Measurements from ENCODE around the gene CAMK2N2. TPM values are rescaled to one million over a fixed set of nuclear protein-coding genes. Genes with fewer than 3 reads are reported as not detected.

CAMK2N2 gene
- total and polyA plus RNA-seq, 5 donors from 2014 or later = 0.37 TPM; not detected in 4

DNA sequence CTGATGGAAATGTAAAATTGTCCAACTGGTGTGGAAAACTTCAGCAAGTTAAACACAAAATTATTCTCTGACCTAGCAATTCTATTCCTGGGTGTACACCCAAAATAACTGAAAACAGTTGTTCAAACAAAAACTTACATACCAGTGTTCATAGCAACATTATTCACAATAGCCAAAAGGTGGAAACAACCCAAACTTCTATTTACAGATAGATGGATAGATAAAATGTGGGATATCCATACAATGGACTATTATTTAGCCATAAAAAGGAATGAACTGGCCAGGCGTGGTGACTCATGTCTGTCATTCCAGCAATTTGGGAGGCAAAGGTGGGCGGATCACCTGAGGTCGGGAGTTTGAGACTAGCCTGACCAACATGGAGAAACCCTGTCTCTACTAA lies 38.8 kb downstream of the CAMK2N2 start:
- ATAC-seq (ENCODE audit: low read depth in 2 of 2) = no peak
- Mint-ChIP-seq H3K27me3 (peaks cover 44% of the 10 kb centered on the region), H3K27ac (no peak overlapping the region), H3K36me3 (no peaks in the 10 kb centered on the region), H3K9me3 (no peaks in the 10 kb centered on the region), H3K4me1 (peaks cover 0 to 3% (median under 1%) of the 10 kb centered on the region in 4 donors), H3K4me3 (no peak overlapping the region)
- Histone ChIP-seq H3K9me3 (ENCODE audit: control insufficient read depth in 2 of 2, low read length in 2 of 2) (no peaks in the 10 kb centered on the region), H3K4me1 (ENCODE audit: control insufficient read depth, insufficient read depth, low read length, poor library complexity, severe bottlenecking) (no peaks in the 10 kb centered on the region), H3K36me3 (ENCODE audit: control insufficient read depth, insufficient read depth, low read length) (no peaks in the 10 kb centered on the region), H3K27ac (ENCODE audit: insufficient read depth, low read length, poor library complexity, severe bottlenecking) (no peak overlapping the region), H3K27me3 (ENCODE audit: control insufficient read depth, insufficient read depth, low read length) (no peaks in the 10 kb centered on the region), H3K4me3 (ENCODE audit: low read depth, low read length) (no peak overlapping the region)
- DNase-seq = no peak

DNA sequence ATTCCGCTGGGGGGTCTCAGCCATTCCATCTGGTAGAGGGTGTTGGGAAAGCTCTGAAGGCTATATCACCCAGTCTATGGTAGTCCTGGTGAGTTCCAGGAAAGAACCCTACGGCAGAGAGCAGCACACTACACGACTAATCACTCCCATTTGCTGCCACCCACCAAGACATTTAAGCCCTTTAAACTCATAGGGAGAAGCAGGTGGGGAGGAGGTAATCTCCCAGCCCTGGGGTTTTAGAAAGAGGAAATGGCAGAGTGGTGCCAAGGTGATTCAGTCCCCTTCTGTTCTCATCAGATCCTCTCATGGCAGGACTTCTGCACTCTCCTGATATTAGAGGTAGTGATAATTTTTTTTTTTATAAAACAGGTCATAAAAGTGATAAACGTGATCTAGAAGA lies 42.5 kb downstream of the CAMK2N2 start:
- Histone ChIP-seq H3K27ac (ENCODE audit: insufficient read depth, low read length, poor library complexity, severe bottlenecking) (no peak overlapping the region), H3K9me3 (ENCODE audit: control insufficient read depth in 2 of 2, low read length in 2 of 2) (no peaks in the 10 kb centered on the region), H3K36me3 (ENCODE audit: control insufficient read depth, insufficient read depth, low read length) (no peaks in the 10 kb centered on the region), H3K27me3 (ENCODE audit: control insufficient read depth, insufficient read depth, low read length) (peaks cover 3% of the 10 kb centered on the region), H3K4me3 (ENCODE audit: low read depth, low read length) (no peak overlapping the region), H3K4me1 (ENCODE audit: control insufficient read depth, insufficient read depth, low read length, poor library complexity, severe bottlenecking) (no peaks in the 10 kb centered on the region)
- Mint-ChIP-seq H3K27me3 (peaks cover 10% of the 10 kb centered on the region), H3K36me3 (no peaks in the 10 kb centered on the region), H3K4me1 (no peaks in the 10 kb centered on the region), H3K27ac (no peak overlapping the region), H3K4me3 (no peak overlapping the region), H3K9me3 (no peaks in the 10 kb centered on the region)
- no peak for DNase-seq
- ATAC-seq (ENCODE audit: low read depth in 2 of 2) = no peak

DNA sequence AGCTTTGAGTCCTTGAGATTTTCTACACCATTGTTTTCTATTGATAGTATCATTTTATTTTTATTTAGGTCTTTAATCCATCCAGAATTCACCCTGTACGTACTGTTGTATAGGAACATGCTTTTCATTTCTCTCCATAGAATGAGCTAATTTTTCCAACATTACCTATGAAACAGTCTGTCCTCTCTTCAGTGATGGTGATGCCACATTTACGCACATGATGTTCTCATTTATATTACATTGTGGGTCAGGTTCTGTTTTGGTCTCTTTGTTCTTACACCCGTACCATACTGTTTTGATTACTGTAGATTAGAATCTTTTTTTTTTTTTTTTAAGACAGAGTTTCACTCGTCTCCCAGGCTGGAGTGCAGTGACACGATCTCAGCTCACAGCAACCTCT lies 49.6 kb downstream of the CAMK2N2 start:
- H3K27me3 ChIP-seq (ENCODE audit: control insufficient read depth, insufficient read depth, low read length) = peaks cover 3% of the 10 kb centered on the region
- Mint-ChIP-seq H3K36me3 (no peaks in the 10 kb centered on the region), H3K9me3 (peaks cover 0 to 1% (median 0%) of the 10 kb centered on the region in 7 donors), H3K27ac (no peak overlapping the region), H3K27me3 (peaks cover 5% of the 10 kb centered on the region), H3K4me1 (no peaks in the 10 kb centered on the region), H3K4me3 (no peak overlapping the region)
- ATAC-seq (ENCODE audit: low read depth in 2 of 2) (no peak), DNase-seq (no peak)
- no peak overlapping the region for H3K4me3 ChIP-seq (ENCODE audit: low read depth, low read length)
- no peaks in the 10 kb centered on the region for H3K4me1 ChIP-seq (ENCODE audit: control insufficient read depth, insufficient read depth, low read length, poor library complexity, severe bottlenecking)
- H3K36me3 ChIP-seq (ENCODE audit: control insufficient read depth, insufficient read depth, low read length) = no peaks in the 10 kb centered on the region
- H3K9me3 ChIP-seq (ENCODE audit: control insufficient read depth in 2 of 2, low read length in 2 of 2) = no peaks in the 10 kb centered on the region
- no peak overlapping the region for H3K27ac ChIP-seq (ENCODE audit: insufficient read depth, low read length, poor library complexity, severe bottlenecking)

DNA sequence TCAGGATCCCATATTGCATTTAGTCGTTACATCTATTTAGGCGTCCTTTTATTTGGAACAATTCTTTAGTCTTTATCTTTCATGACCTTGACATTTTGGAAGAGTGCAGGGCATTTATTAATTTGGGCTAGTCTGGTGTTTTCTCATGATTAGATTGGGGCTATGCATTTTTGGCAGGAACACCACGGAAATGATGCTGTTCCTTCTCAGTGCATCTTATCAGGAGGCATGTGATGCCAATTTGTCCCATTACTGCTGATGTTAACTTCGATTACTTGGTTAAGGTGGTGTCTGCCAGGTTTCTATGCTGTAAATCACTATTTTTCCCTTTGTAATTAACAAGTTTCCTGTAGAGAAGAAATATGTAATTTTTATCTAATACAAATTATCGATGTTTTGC lies 50.1 kb downstream of the CAMK2N2 start:
- peaks cover 3% of the 10 kb centered on the region for H3K27me3 ChIP-seq (ENCODE audit: control insufficient read depth, insufficient read depth, low read length)
- H3K36me3 ChIP-seq (ENCODE audit: control insufficient read depth, insufficient read depth, low read length) = no peaks in the 10 kb centered on the region
- no peak overlapping the region for H3K27ac ChIP-seq (ENCODE audit: insufficient read depth, low read length, poor library complexity, severe bottlenecking)
- H3K4me3 Mint-ChIP-seq = no peak overlapping the region
- DNase-seq = no peak
- H3K9me3 Mint-ChIP-seq = peaks cover 0 to 3% (median 0%) of the 10 kb centered on the region in 7 donors
- no peaks in the 10 kb centered on the region for H3K9me3 ChIP-seq (ENCODE audit: control insufficient read depth in 2 of 2, low read length in 2 of 2)
- H3K4me1 Mint-ChIP-seq = no peaks in the 10 kb centered on the region
- H3K4me3 ChIP-seq (ENCODE audit: low read depth, low read length) = no peak overlapping the region
- no peaks in the 10 kb centered on the region for H3K4me1 ChIP-seq (ENCODE audit: control insufficient read depth, insufficient read depth, low read length, poor library complexity, severe bottlenecking)
- H3K27ac Mint-ChIP-seq = no peak overlapping the region
- no peaks in the 10 kb centered on the region for H3K36me3 Mint-ChIP-seq
- no peak for ATAC-seq (ENCODE audit: low read depth in 2 of 2)
- peaks cover 9% of the 10 kb centered on the region for H3K27me3 Mint-ChIP-seq

Other genes with a start within 250 kb of the CAMK2N2 start
- gene ABCC5, start 243.7 kb downstream of the CAMK2N2 start, total RNA-seq = 27.1 TPM
- gene ABCC5, start 243.7 kb downstream of the CAMK2N2 start, polyA plus RNA-seq = 10 to 100 TPM; 12.4 to 16.6 (median 13.5) TPM
- gene HTR3D, start 229.8 kb downstream of the CAMK2N2 start, total RNA-seq = not detected
- not detected for gene HTR3D, start 229.8 kb downstream of the CAMK2N2 start, polyA plus RNA-seq
- not detected for gene HTR3C, start 208.5 kb downstream of the CAMK2N2 start, total RNA-seq
- not detected for gene HTR3C, start 208.5 kb downstream of the CAMK2N2 start, polyA plus RNA-seq
- not detected for gene HTR3E, start 164.5 kb downstream of the CAMK2N2 start, total RNA-seq
- not detected for gene HTR3E, start 164.5 kb downstream of the CAMK2N2 start, polyA plus RNA-seq
- gene EIF2B5, start 126.2 kb downstream of the CAMK2N2 start, total RNA-seq = 51.0 TPM
- 10 to 100 TPM; 50.6 to 60.1 (median 55.3) TPM for gene EIF2B5, start 126.2 kb downstream of the CAMK2N2 start, polyA plus RNA-seq
- 36.2 TPM for gene DVL3, start 106.2 kb downstream of the CAMK2N2 start, total RNA-seq
- gene DVL3, start 106.2 kb downstream of the CAMK2N2 start, polyA plus RNA-seq = 10 to 100 TPM in 1 of 4 donors, 1 to 10 TPM in 3; 4.1 to 11.0 (median 5.9) TPM
- 150 TPM for gene AP2M1, start 86.7 kb downstream of the CAMK2N2 start, total RNA-seq
- 100 to 1,000 TPM; 232 to 294 (median 248) TPM for gene AP2M1, start 86.7 kb downstream of the CAMK2N2 start, polyA plus RNA-seq
- gene ABCF3, start 75.4 kb downstream of the CAMK2N2 start, total RNA-seq = 128 TPM
- gene ABCF3, start 75.4 kb downstream of the CAMK2N2 start, polyA plus RNA-seq = 10 to 100 TPM; 38.6 to 51.4 (median 40.5) TPM
- not detected for gene VWA5B2, start 32.0 kb downstream of the CAMK2N2 start, total RNA-seq
- under 1 TPM in 1 of 4 donors, not detected in 3; 0.74 TPM for gene VWA5B2, start 32.0 kb downstream of the CAMK2N2 start, polyA plus RNA-seq
- 22.6 TPM for gene ALG3, start 12.6 kb downstream of the CAMK2N2 start, total RNA-seq
- 10 to 100 TPM; 49.6 to 64.0 (median 56.8) TPM for gene ALG3, start 12.6 kb downstream of the CAMK2N2 start, polyA plus RNA-seq
- gene EEF1AKMT4, start 11.9 kb downstream of the CAMK2N2 start, total RNA-seq = 0.84 TPM
- 1 to 10 TPM; 5.1 to 7.5 (median 5.7) TPM for gene EEF1AKMT4, start 11.9 kb downstream of the CAMK2N2 start, polyA plus RNA-seq
- gene ECE2, start 14.5 kb upstream of the CAMK2N2 start, total RNA-seq = not detected
- gene ECE2, start 14.5 kb upstream of the CAMK2N2 start, polyA plus RNA-seq = not detected
- gene PSMD2, start 37.7 kb upstream of the CAMK2N2 start, total RNA-seq = 162 TPM
- gene PSMD2, start 37.7 kb upstream of the CAMK2N2 start, polyA plus RNA-seq = 100 to 1,000 TPM; 151 to 206 (median 190) TPM
- gene EIF4G1, start 53.1 kb upstream of the CAMK2N2 start, total RNA-seq = 182 TPM
- gene EIF4G1, start 53.1 kb upstream of the CAMK2N2 start, polyA plus RNA-seq = 10 to 100 TPM; 13.7 to 18.8 (median 16.5) TPM
- gene FAM131A, start 76.0 kb upstream of the CAMK2N2 start, total RNA-seq = 13.8 TPM
- gene FAM131A, start 76.0 kb upstream of the CAMK2N2 start, polyA plus RNA-seq = 1 to 10 TPM; 2.0 to 4.3 (median 2.3) TPM
- 4.7 TPM for gene CLCN2, start 100.1 kb upstream of the CAMK2N2 start, total RNA-seq
- under 1 TPM in 3 of 4 donors, not detected in 1; 0.30 to 0.59 (median 0.54) TPM for gene CLCN2, start 100.1 kb upstream of the CAMK2N2 start, polyA plus RNA-seq
- 39.4 TPM for gene POLR2H, start 100.2 kb upstream of the CAMK2N2 start, total RNA-seq
- gene POLR2H, start 100.2 kb upstream of the CAMK2N2 start, polyA plus RNA-seq = 10 to 100 TPM; 56.8 to 64.9 (median 60.3) TPM
- not detected for gene THPO, start 116.7 kb upstream of the CAMK2N2 start, total RNA-seq
- not detected for gene THPO, start 116.7 kb upstream of the CAMK2N2 start, polyA plus RNA-seq
- gene CHRD, start 118.5 kb upstream of the CAMK2N2 start, total RNA-seq = not detected
- gene CHRD, start 118.5 kb upstream of the CAMK2N2 start, polyA plus RNA-seq = not detected